ENCODE results near the gene ZNF816.
"Not testable (repeated sequence)": the region's sequence is repeated elsewhere in the genome, so short reads cannot be mapped to it uniquely, and the experiment has no call there.

DNA sequence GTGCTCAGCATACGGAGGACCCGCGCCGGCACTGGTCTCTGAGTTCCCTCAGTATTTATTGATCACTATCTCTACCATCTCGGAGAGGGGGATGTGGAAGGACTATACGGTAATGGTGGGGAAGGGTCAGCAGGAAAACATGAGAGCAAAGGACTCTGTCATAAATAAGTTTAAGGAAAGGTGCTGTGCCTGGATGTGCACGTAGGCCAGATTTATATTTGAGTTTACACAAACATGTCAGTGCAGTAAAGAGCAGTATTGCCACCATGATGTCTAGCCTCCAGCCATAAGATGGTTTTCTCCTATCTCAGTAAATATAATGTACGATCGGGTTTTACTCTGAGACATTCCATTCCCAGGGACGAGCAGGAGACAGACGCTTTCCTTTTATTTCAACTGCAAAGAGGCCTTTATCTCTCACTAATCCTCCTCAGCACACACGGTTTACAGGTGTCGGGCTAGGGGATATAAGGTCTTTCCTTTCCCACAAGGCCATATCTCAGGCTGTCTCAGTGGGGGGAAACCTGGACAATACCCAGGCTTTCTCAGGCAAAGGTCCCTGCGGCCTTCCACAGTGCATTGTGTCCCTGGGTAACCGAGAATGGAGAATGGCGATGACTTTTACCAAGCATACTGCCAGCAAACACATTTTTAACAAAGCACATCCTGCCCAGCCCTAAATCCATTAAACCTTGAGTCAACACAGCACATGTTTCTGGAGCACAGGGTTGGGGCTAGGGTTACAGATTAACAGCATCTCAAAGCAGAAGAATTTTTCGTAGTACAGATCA lies 17.8 kb downstream of the ZNF816 start:
- TF ChIP-seq, protein P1, sequence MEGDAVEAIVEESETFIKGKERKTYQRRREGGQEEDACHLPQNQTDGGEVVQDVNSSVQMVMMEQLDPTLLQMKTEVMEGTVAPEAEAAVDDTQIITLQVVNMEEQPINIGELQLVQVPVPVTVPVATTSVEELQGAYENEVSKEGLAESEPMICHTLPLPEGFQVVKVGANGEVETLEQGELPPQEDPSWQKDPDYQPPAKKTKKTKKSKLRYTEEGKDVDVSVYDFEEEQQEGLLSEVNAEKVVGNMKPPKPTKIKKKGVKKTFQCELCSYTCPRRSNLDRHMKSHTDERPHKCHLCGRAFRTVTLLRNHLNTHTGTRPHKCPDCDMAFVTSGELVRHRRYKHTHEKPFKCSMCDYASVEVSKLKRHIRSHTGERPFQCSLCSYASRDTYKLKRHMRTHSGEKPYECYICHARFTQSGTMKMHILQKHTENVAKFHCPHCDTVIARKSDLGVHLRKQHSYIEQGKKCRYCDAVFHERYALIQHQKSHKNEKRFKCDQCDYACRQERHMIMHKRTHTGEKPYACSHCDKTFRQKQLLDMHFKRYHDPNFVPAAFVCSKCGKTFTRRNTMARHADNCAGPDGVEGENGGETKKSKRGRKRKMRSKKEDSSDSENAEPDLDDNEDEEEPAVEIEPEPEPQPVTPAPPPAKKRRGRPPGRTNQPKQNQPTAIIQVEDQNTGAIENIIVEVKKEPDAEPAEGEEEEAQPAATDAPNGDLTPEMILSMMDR (IDR thresholded peaks at IDR 0.05): not testable (repeated sequence)
- TF ChIP-seq, protein P2, sequence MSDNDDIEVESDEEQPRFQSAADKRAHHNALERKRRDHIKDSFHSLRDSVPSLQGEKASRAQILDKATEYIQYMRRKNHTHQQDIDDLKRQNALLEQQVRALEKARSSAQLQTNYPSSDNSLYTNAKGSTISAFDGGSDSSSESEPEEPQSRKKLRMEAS (CRISPR knock-in tag; IDR thresholded peaks at IDR 0.05): not testable (repeated sequence)
- TF ChIP-seq, protein P3, sequence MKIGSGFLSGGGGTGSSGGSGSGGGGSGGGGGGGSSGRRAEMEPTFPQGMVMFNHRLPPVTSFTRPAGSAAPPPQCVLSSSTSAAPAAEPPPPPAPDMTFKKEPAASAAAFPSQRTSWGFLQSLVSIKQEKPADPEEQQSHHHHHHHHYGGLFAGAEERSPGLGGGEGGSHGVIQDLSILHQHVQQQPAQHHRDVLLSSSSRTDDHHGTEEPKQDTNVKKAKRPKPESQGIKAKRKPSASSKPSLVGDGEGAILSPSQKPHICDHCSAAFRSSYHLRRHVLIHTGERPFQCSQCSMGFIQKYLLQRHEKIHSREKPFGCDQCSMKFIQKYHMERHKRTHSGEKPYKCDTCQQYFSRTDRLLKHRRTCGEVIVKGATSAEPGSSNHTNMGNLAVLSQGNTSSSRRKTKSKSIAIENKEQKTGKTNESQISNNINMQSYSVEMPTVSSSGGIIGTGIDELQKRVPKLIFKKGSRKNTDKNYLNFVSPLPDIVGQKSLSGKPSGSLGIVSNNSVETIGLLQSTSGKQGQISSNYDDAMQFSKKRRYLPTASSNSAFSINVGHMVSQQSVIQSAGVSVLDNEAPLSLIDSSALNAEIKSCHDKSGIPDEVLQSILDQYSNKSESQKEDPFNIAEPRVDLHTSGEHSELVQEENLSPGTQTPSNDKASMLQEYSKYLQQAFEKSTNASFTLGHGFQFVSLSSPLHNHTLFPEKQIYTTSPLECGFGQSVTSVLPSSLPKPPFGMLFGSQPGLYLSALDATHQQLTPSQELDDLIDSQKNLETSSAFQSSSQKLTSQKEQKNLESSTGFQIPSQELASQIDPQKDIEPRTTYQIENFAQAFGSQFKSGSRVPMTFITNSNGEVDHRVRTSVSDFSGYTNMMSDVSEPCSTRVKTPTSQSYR (CRISPR knock-in tag; IDR thresholded peaks at IDR 0.05): not testable (repeated sequence)
- TF ChIP-seq, protein P4, sequence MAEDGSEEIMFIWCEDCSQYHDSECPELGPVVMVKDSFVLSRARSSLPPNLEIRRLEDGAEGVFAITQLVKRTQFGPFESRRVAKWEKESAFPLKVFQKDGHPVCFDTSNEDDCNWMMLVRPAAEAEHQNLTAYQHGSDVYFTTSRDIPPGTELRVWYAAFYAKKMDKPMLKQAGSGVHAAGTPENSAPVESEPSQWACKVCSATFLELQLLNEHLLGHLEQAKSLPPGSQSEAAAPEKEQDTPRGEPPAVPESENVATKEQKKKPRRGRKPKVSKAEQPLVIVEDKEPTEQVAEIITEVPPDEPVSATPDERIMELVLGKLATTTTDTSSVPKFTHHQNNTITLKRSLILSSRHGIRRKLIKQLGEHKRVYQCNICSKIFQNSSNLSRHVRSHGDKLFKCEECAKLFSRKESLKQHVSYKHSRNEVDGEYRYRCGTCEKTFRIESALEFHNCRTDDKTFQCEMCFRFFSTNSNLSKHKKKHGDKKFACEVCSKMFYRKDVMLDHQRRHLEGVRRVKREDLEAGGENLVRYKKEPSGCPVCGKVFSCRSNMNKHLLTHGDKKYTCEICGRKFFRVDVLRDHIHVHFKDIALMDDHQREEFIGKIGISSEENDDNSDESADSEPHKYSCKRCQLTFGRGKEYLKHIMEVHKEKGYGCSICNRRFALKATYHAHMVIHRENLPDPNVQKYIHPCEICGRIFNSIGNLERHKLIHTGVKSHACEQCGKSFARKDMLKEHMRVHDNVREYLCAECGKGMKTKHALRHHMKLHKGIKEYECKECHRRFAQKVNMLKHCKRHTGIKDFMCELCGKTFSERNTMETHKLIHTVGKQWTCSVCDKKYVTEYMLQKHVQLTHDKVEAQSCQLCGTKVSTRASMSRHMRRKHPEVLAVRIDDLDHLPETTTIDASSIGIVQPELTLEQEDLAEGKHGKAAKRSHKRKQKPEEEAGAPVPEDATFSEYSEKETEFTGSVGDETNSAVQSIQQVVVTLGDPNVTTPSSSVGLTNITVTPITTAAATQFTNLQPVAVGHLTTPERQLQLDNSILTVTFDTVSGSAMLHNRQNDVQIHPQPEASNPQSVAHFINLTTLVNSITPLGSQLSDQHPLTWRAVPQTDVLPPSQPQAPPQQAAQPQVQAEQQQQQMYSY (CRISPR knock-in tag; IDR thresholded peaks at IDR 0.05): not testable (repeated sequence)
- TF ChIP-seq, protein P5, sequence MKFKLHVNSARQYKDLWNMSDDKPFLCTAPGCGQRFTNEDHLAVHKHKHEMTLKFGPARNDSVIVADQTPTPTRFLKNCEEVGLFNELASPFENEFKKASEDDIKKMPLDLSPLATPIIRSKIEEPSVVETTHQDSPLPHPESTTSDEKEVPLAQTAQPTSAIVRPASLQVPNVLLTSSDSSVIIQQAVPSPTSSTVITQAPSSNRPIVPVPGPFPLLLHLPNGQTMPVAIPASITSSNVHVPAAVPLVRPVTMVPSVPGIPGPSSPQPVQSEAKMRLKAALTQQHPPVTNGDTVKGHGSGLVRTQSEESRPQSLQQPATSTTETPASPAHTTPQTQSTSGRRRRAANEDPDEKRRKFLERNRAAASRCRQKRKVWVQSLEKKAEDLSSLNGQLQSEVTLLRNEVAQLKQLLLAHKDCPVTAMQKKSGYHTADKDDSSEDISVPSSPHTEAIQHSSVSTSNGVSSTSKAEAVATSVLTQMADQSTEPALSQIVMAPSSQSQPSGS (CRISPR knock-in tag; IDR thresholded peaks at IDR 0.05; ENCODE audit: borderline replicate concordance, low read depth): not testable (repeated sequence)

All from WTC11 (cell line).